GM15510 (cell line): Measurements from ENCODE around the gene INPP4B.

ENCODE experiments used
- POLR2A ChIP-seq: IDR thresholded peaks from 3 replicates; pipeline ENCODE4 v1.6.1; 2011; ENCODE audit warnings: borderline replicate concordance; ENCODE audit not compliant: insufficient read length; ENCODE audit errors: extremely low read depth

The INPP4B gene

GRCh38 chr4:142563682-142564291 is 282.3 kb downstream of the INPP4B start:
- no peak for TF ChIP-seq POLR2A

DNA sequence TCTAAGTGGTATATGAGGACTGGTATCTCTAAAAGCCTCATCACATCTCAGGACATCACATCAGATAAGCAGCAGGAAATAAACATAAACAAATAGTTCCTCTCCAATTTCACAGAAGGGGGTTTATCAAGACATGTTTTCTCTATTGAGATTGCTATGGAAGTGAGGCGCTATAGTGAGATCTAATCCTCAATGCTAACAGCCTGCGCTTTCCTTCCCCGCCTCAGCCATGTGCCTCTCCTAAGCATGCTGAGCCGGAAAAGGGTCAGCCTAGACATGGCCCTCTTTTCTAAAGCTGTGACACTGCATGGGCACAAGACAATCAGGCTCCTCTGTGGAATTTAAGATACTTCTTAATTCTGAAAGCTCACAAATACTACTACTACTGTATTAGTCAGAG is 286.1 kb downstream of the INPP4B start:
- no peak for TF ChIP-seq POLR2A

- no peak for TF ChIP-seq POLR2A
Measured at GRCh38 chr4:142558851-142559250, 287.2 kb downstream of the INPP4B start.

DNA sequence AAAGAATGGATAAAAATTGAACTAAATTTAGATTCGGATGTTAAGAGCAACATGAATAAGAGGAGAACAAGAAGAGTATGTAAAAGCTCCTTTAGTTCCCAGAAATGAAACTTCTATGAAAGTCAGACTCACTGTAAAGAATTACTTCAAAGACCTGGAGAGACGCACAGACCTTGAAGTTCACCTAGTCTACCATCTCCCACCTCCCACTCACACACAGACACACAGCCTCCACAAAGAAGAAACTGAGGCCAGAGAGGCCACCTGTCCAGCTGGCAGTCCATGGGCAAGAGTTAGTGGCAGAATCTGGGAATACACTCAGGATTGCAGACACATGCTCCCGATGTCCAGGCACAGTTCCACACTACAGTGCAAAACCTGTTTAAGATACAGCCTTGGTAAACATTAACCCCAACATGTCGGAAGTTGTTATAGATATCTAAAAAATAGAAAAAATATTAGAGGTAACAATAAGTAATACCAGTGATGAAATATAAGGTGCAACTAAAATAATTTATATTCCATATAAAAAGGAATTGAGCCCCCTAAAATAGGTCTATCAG is 288.8 kb downstream of the INPP4B start:
- no peak for TF ChIP-seq POLR2A

- no peak for TF ChIP-seq POLR2A
Measured at GRCh38 chr4:142556570-142557238, 289.4 kb downstream of the INPP4B start.

DNA sequence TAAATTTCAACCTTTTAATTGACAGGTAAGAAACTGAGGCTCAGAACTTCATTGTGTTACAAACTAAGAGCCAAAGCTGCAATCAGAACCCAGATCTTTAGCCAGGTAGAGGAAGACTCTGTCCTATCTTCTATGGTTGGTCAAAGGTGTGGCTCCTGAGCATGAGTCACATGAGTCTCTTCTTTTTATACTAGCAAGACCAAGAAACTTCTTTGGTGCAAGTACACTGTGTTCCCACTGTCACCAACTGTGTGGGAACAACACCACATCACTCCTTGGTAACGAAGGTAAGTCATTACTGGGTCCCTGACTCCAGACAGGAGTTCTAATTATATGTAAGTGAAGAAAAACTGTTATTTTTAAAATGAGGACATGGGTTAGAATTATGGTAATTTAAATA is 290.1 kb downstream of the INPP4B start:
- no peak for TF ChIP-seq POLR2A

DNA sequence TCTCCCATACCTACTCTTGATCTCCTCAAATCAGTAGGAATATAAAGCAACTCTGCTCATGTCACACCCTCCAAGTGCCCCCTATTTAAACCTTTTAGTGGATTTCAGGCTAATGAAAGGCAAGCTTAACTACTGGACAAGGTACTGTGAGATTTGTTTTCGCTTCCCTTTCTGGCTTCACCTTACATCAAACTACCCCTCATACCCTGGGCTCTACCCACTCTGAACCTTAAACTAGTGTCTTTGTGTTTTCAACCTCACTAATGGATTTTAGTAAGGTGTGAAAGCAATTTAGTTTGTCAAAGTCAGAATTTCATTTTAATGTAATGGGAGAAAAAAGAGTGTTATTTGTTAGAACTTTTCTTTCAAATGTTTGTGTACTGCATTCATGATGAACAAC is 291.7 kb downstream of the INPP4B start:
- no peak for TF ChIP-seq POLR2A

DNA sequence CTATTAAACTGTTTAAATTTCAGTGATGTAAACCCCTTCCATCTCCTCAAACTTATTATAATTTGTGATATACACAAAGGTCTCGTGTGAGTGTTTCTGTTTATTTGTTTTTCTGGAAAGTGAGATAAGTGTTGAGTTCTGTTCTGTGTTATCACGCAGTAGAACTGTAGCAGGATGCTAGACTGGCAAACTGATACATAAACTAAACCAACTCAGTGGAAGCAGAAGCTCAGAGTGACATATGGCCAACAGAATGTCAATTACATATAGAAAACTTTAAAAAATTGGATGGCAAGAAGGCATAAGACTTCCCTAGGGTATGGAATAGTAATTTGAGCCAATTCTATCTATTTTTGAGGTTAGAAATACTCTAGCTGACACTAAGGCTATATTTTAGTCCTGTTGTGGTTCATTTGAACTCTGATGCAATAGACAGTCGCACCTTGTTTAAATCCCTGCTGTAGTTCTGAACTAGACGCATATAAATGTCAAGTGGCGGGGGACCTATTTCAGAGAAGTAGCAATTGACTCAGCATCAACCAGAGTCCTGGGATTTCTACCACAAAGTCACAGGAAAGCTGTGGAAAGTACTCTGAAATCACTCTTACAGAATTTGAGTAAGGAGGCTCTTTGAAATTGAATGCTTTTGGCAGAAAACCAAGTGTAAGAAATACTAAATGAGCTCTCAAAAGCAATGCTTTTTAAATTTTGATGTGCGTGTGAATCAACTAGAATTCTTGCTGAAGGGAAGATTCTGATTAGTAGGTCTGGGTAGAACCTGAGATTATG is 294.4 kb downstream of the INPP4B start:
- no peak for TF ChIP-seq POLR2A

DNA sequence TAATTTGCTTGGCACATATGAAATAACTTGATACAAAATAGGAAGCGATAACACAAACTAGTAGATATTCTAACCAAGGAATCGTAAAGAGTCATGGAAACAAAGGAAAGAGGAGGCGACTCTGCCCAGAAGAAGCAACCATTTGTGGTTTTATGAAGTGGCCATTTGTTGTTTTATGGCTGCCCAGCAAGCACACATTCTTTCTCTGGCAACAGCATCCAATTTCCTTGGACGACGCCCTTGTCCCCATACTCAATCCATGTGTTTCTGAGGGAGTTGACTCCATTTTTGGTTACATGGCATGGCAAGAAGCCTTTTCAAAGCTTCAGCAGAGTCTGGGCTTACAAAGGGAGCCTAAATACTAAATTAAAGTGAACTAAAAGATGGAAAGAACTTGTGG is 295.1 kb downstream of the INPP4B start:
- no peak for TF ChIP-seq POLR2A

DNA sequence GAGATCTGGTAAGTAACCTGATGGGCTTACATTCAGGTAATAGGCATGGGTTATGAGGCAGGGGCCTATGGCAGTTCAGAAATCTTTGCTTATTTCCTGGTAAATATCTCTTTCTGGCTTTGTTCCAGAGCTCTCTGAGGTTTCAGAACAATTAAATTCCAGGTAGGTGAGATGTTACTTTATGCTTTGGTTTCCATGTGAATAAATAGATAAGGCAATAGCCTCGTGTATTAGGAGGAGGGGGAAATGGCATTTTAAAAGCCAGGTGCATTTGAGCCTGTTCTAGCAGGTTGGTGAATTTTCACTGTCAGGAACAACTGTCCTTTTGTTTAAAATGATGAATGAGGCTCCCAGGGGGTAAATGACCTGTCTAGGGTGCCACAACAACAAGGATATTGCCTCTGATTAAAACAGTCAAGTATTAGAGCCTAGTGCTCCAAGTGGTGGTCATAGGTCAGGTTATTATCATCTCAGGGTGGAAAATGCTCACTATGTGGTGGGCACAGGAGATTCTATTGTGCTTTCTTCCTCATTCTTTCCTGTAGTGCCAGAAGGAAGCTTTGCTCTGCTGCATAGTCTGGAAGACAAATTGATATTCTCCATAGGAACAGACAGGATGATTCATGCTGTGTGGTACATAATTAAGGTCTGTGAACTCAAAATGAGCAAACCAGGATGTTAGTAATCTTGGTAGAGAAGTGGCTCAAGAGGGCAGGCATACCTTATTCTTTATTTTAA is 296.2 kb downstream of the INPP4B start:
- TF ChIP-seq POLR2A = no peak

DNA sequence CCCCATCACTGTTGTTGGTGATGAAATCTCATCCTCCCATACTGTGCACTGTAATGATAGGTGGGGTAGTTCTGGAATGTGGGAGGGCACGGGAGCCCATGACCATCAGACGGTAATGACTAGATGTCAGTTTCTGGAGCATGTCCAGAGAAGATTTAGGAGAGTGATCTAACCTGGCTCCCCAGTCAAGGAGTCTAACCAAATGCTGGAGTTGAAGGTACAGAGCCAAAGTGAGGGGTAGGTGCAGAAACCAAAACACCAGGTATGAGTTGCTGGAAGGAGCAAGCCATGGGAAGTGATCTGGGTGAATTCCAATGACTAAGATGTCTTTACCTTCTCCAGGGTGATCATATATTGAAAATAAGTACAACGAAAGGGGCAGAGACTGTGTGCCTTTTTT is 296.9 kb downstream of the INPP4B start:
- TF ChIP-seq POLR2A = no peak

DNA sequence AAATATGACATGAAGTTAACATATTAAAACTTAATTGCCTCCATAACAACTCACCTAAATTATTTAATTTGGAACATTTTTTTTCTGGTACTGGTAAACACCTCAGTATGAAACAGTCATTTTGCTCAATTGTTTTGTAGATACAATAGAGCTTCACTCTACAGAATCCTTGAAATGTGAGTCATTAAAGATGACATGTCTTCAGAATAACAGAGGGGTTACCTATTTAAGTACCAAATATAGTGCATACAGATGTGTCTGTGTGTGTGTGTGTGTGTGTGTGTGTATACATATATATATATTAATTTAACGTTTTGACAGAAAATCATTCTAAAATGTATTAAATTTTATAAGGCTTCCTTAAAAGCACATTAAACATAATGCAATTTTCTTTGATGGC is 297.6 kb downstream of the INPP4B start:
- no peak for TF ChIP-seq POLR2A

- no peak for TF ChIP-seq POLR2A
Measured at GRCh38 chr4:142547974-142548373, 298.1 kb downstream of the INPP4B start.

GRCh38 chr4:142544594-142544993 is 301.5 kb downstream of the INPP4B start:
- TF ChIP-seq POLR2A = no peak

DNA sequence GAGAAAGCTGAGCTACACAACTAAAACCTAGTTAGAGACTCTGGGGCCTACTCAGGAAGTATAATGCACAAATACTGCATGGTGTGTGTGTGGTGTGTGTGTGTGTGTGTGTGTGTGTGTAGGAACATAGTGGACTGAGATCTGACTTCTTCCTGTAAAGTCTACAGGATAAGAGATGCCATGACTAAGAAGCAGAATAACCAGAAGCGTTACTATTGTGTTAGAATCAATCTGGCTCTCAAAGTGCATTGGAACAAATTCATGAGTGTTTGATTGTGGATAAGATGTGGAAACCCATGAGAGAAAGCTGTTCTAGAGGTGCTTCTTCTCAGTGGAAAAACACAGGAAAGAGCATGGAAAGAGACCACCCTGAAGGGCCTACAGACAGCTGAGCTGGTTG is 302.1 kb downstream of the INPP4B start:
- no peak for TF ChIP-seq POLR2A

GRCh38 chr4:142540483-142540804 is 305.7 kb downstream of the INPP4B start:
- TF ChIP-seq POLR2A = no peak
